Right lobe of liver (tissue), 4 donors: ENCODE data around the gene SH3GLB2.

Source experiments
- POLR2A ChIP-seq: fragments of 450-650 bp; IDR thresholded peaks from one replicate; pipeline ENCODE4 v1.6.1; 2017; ENCODE audit warnings: antibody characterized with exemption, mild to moderate bottlenecking
- TF ChIP-seq, protein P1 (sequence below), 4 donors: fragments of 200-600 bp in 3 of 4; fragments of 450-650 bp in 1 of 4; IDR thresholded peaks; one replicate each; pipeline versions ENCODE4 v1.5.1 to v1.8.0; 2016 to 2022; ENCODE audit warnings: antibody characterized with exemption in 4 of 4, mild to moderate bottlenecking in 2 of 4
- donor health status: DM: no; HTN: no; CAD: no.
- donor health status: DM: no; HTN: no; CAD: no.
- donor health status: DM: no; HTN: yes; CAD: no.

DNA sequence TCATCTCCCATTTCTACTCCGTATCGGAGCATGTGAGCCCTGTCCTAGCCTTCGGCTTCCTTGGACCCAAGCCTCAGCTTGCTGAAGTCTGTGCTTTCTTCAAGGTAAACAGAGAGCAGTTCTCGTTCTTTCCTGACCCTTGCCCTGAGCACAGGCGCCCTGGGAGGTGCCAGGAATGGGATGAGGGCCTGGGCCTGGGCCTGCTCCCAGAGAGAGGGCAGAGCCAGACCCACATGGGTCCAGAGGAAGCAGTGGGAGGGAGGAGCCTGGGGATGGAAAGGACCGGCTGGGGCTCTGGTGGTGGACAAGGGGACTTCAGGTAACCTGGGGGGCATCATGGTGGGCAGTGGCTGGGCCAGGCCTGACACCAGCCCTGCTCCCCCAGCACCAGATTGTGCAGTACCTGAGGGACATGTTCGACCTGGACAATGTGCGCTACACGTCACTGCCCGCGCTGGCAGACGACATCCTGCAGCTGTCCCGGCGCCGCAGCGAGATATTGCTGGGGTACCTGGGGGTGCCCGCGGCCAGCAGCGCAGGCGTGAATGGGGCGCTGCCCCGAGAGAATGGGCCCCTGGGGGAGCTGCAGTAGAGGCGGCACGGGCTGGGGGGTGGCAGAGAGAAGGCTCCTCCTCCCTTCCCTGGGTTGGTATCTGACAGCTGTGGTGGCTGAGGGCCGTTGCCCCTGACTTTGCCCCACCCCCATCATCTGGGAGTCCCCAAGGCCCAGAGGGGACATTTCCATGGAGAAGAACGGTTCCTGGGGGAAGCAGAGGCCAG, 41.9 kb upstream of the SH3GLB2 start:
- TF ChIP-seq, protein P1, sequence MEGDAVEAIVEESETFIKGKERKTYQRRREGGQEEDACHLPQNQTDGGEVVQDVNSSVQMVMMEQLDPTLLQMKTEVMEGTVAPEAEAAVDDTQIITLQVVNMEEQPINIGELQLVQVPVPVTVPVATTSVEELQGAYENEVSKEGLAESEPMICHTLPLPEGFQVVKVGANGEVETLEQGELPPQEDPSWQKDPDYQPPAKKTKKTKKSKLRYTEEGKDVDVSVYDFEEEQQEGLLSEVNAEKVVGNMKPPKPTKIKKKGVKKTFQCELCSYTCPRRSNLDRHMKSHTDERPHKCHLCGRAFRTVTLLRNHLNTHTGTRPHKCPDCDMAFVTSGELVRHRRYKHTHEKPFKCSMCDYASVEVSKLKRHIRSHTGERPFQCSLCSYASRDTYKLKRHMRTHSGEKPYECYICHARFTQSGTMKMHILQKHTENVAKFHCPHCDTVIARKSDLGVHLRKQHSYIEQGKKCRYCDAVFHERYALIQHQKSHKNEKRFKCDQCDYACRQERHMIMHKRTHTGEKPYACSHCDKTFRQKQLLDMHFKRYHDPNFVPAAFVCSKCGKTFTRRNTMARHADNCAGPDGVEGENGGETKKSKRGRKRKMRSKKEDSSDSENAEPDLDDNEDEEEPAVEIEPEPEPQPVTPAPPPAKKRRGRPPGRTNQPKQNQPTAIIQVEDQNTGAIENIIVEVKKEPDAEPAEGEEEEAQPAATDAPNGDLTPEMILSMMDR (IDR thresholded peaks at IDR 0.05), result no peak
- no peak for TF ChIP-seq POLR2A
